Mucosa of descending colon (tissue), 3 donors: Measurements from ENCODE around the gene CPXM1. TPM values are rescaled to one million over a fixed set of nuclear protein-coding genes. Genes with fewer than 3 reads are reported as not detected.
"Not testable (repeated sequence)": the region's sequence is repeated elsewhere in the genome, so short reads cannot be mapped to it uniquely, and the experiment has no call there.

Experiments
- ATAC-seq: fragments of 200-7000 bp; cut with Tn5 transposase; one replicate; pipeline ENCODE4 v1.9.1; 2020; ENCODE audit warnings: mild to moderate bottlenecking, moderate library complexity
- DNase-seq, 3 donors: peaks; one replicate each; pipeline ENCODE4 v3.0.0-alpha.2; 2020
- H3K36me3 ChIP-seq: fragments of 200-600 bp; one replicate; pipeline ENCODE4 v1.8.0; 2021; ENCODE audit warnings: low read depth, mild to moderate bottlenecking
- H3K4me1 ChIP-seq: fragments of 200-600 bp; one replicate; pipeline ENCODE4 v1.8.0; 2021; ENCODE audit warnings: low read depth, mild to moderate bottlenecking
- H3K4me3 ChIP-seq: fragments of 200-600 bp; one replicate; pipeline ENCODE4 v1.8.0; 2021; ENCODE audit warnings: mild to moderate bottlenecking
- H3K9me3 ChIP-seq: fragments of 200-600 bp; one replicate; pipeline ENCODE4 v1.8.0; 2021; ENCODE audit warnings: mild to moderate bottlenecking
- intact Hi-C, 2 donors: fragments of 100-400 bp; cut with DNase I in 1 of 2; cut with micrococcal nuclease in 1 of 2; formaldehyde crosslinking; loops; one replicate each; pipeline versions ENCODE4 v1.11.0 to v1.11.1; 2022; cut with DNase I, micrococcal nuclease
- total RNA-seq, 3 donors: library from RNA; stranded (reverse); fragmentation: NEBNext Ultra II Directional in 2 of 3; extraction: Animal tissue kit (Norgen Biotek cat#: 25700) in 2 of 3; gene quantifications; one replicate each; pipeline versions ENCODE4 v1.2.1 to v1.2.4, GENCODE V29; 2021 to 2023
- TF ChIP-seq, protein P1 (sequence below): fragments of 200-600 bp; IDR thresholded peaks from one replicate; pipeline ENCODE4 v1.8.0; 2022; ENCODE audit warnings: antibody characterized with exemption, mild to moderate bottlenecking
- donor health status: DM: no; HTN: no; CAD: no; lungs with moderate emphysema.
- donor health status: DM: no; HTN: no; CAD: no.
- donor health status: DM: no; HTN: yes; CAD: no.

The CPXM1 gene
- total RNA-seq, 3 donors from 2014 or later: 1.7 to 7.1 TPM; not detected in 1

GRCh38 chr20:2773812-2774211, 26.6 kb downstream of the CPXM1 start:
- Histone ChIP-seq H3K36me3 (no peaks in the 10 kb centered on the region), H3K4me1 (no peaks in the 10 kb centered on the region), H3K9me3 (no peaks in the 10 kb centered on the region), H3K4me3 (no peak overlapping the region)
- ATAC-seq (no peak), DNase-seq (no peak)
- TF ChIP-seq, protein P1, sequence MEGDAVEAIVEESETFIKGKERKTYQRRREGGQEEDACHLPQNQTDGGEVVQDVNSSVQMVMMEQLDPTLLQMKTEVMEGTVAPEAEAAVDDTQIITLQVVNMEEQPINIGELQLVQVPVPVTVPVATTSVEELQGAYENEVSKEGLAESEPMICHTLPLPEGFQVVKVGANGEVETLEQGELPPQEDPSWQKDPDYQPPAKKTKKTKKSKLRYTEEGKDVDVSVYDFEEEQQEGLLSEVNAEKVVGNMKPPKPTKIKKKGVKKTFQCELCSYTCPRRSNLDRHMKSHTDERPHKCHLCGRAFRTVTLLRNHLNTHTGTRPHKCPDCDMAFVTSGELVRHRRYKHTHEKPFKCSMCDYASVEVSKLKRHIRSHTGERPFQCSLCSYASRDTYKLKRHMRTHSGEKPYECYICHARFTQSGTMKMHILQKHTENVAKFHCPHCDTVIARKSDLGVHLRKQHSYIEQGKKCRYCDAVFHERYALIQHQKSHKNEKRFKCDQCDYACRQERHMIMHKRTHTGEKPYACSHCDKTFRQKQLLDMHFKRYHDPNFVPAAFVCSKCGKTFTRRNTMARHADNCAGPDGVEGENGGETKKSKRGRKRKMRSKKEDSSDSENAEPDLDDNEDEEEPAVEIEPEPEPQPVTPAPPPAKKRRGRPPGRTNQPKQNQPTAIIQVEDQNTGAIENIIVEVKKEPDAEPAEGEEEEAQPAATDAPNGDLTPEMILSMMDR: no peak
- intact Hi-C loops: no loop called here

DNA sequence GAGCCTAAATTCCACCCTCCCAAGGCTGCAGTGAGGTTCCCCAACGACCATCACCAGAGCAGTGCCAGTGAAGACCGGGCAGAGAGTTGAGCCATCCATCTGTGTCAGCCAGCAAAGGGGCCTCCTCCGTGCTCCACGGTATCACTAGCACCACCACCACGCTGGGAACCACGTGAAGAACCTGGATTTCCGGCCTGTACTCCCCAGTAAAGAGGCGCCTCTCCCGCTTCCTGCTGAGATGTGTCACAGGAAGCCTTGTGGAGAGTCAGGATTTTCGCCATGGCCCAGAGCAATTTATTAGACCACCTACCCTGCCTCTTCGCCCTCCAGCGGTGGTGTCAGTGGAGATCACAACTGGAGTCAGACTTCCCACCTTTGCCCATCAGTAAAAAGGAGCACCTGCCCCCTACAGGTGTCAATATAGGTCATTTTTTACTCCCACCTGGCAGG, 28.8 kb downstream of the CPXM1 start:
- Histone ChIP-seq H3K9me3 (no peaks in the 10 kb centered on the region), H3K36me3 (no peaks in the 10 kb centered on the region), H3K4me1 (no peaks in the 10 kb centered on the region), H3K4me3 (no peak overlapping the region)
- TF ChIP-seq, protein P1: no peak
- DNase-seq: no peak
- intact Hi-C loops: no loop called here
- ATAC-seq: no peak

DNA sequence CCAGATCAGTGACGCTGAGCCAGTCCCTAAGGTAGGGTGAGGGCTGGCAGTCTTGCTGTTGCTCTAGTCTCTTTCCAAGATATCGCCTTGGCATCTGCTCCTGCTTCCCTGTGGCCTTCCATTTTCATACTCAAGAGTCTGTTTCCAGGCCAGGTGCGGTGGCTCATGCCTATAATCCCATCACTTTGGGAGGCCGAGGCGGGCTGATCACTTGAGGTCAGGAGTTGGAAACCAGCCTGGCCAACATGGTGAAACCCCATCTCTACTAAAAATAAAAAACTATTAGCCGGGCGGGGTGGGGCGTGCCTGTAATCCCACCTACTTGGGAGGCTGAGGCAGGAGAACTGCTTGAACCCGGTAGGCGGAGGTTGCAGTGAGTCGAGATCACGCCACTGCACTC, 30.3 kb downstream of the CPXM1 start:
- H3K4me3 ChIP-seq, H3K9me3 ChIP-seq, intact Hi-C loops, H3K36me3 ChIP-seq, DNase-seq, ATAC-seq, H3K4me1 ChIP-seq: not testable (repeated sequence)

GRCh38 chr20:2768632-2769015, 31.8 kb downstream of the CPXM1 start:
- ATAC-seq (no peak), DNase-seq (no peak)
- TF ChIP-seq, protein P1: no peak
- intact Hi-C loops: no loop called here
- Histone ChIP-seq H3K36me3 (no peaks in the 10 kb centered on the region), H3K4me1 (no peaks in the 10 kb centered on the region), H3K9me3 (no peaks in the 10 kb centered on the region), H3K4me3 (no peak overlapping the region)

GRCh38 chr20:2767768-2768631, 32.4 kb downstream of the CPXM1 start:
- TF ChIP-seq, protein P1: no peak
- no peaks in the 10 kb centered on the region for H3K36me3 ChIP-seq
- no peak overlapping the region for H3K4me3 ChIP-seq
- no peaks in the 10 kb centered on the region for H3K9me3 ChIP-seq
- intact Hi-C loops: no loop called here
- no peak for DNase-seq
- H3K4me1 ChIP-seq: no peaks in the 10 kb centered on the region
- no peak for ATAC-seq

GRCh38 chr20:2763186-2763585, 37.2 kb downstream of the CPXM1 start:
- ATAC-seq (no peak), DNase-seq (no peak)
- Histone ChIP-seq H3K36me3 (no peaks in the 10 kb centered on the region), H3K4me1 (no peaks in the 10 kb centered on the region), H3K9me3 (no peaks in the 10 kb centered on the region), H3K4me3 (no peak overlapping the region)
- intact Hi-C loops: no loop called here
- TF ChIP-seq, protein P1: no peak
